VCaP (cell line): Measurements from ENCODE around the gene WBP2NL.

Experiments used
- H3K27ac ChIP-seq: fragments of 450-650 bp; 2 replicates; pipeline ENCODE4 v1.5.1; 2017
- CTCF ChIP-seq: fragments of 450-650 bp; conservative IDR thresholded peaks from 2 replicates; pipeline ENCODE4 v1.5.1; 2017; ENCODE audit warnings: mild to moderate bottlenecking, moderate library complexity

Gene WBP2NL

GRCh38 chr22:42074846-42075676 is 76.5 kb downstream of the WBP2NL start:
- TF ChIP-seq CTCF, result no peak
- H3K27ac ChIP-seq, result peak overlapping the region; percentile 50; the same call in 1 of the 2 replicates

DNA sequence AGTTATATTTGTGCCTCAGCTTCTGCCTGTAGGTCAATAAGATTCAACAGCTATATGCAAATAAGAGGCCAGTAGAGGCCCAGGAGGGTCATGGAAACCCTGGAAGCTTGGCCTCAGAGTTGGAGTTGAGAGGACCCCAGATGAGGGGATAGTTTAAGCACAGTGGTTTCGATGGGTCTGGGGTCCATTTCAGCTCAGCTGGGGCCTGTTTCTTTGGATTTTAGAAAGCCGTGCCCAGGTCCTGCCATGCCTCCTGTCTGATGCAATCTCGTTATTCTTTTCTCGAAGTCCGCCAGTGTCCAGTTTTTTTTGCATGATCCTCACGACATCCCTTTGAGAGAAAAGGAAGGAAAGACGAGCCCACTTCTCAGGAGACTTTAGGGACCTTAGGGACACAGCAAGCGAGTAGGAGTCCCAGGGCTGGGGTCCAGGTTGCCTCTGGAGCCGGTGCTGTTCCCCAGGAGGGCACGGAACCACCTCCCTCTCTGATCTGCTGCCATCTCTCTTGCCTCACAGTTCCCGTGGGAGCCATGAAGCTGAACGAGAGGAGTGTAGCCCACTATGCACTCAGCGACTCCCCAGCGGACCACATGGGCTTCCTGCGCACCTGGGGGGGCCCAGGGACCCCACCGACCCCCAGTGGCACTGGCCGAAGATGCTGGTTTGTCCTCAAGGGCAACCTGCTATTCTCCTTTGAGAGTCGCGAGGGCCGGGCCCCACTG is 78.3 kb downstream of the WBP2NL start:
- H3K27ac ChIP-seq, result no peak overlapping the region; the same call in 1 of the 2 replicates
- no peak for TF ChIP-seq CTCF

- peak overlapping the region; percentile 95 for H3K27ac ChIP-seq
- TF ChIP-seq CTCF, result no peak
Measured at GRCh38 chr22:42077486-42078125, 79.0 kb downstream of the WBP2NL start.
